ENCODE measurements around the gene C12orf75.
A peak's percentile ranks its signal among the peaks of the same experiment; 100 is the strongest.
"Not testable (repeated sequence)": the region's sequence is repeated elsewhere in the genome, so short reads cannot be mapped to it uniquely, and the experiment has no call there.

C12orf75 gene

DNA sequence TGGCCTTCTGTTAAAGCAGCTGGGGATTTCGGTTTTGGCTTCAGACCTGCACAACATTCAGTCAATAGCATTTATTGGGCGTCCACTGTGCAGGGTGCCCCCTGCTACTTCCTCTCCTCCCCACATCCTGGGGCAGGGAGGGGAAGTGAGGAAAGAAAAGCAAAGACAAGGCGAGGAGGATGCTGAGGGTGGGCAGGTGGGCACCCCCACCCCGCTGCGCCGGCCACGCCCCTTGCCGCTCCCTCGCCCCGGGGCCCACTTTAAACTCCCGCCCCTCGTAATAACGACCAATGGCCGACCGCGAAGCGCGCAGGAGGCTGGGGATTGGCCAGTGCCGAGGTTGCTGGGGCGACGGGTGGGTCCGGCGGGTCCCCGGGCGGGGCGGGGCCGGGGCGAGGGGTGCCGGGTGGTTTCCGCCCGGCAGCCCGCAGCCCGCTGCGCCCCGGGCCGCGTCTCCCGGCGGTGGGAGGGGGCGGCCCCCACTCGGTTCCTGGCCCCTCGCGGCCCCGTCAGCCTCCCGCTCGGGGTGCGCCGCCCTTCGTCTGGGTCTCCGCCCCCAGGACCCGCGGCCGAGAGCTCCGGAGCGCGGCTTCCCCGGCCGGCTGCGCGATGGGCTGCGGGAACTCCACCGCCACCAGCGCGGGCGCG lies at the start of gene C12orf75:
C12orf75 (plus strand) TSS at position 409 of the 648 bp plus-strand sequence; CDS start at position 610, 201 bp downstream.
- DNase-seq (ENCODE audit: low read depth): peak; percentile 86

DNA sequence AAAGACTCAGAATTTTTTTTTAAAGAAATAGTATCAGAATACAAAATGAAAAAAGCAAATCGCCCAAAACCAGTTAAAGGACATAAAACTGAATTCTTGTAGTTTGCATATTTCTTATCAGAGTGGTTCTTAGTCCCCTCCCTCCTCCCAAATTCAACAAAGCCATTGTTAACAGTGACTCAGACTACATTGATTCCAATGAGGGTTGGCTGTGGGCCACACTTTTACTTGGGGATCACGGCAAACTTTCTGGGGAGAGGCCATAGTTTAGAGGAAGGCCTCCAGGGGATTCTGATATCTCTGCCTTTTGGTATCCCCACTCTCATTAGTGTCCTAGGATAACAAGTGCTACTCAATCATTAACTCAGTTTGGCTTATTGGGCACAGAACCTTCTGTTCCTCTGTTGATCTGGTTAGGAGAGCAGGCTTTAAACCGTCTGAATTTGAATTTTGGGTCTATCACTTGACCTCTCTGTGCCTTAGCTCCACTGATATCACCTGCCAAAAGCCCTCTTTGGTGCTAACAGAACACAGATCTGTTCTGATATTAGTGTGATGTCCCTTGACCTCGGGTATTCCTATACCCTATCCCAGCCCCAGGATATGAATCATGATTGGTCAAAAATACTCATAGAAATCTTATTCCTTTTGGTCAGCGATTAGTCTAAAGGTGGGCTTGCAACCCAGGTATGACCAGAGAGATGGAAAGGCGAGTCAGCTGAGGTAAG lies 49.4 kb upstream of the C12orf75 start:
- DNase-seq (ENCODE audit: low read depth): no peak

DNA sequence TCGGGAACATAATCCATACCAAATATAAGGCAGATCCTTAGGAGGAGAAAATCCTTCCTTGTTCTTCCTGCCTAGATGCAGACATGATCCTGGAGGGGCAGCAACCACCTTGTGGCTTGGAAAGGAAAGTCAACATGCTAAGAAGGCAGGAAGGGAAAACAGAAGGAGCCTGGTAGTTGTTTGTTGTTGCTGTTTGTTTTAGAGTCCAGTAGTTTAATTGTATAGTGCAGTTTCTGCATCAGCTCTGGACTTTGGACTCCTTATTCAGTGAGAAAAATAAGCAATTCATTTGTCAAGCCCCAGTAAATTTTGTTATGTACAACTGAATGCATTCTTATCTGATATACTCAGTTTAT lies 48.8 kb upstream of the C12orf75 start:
- DNase-seq (ENCODE audit: low read depth): no peak

DNA sequence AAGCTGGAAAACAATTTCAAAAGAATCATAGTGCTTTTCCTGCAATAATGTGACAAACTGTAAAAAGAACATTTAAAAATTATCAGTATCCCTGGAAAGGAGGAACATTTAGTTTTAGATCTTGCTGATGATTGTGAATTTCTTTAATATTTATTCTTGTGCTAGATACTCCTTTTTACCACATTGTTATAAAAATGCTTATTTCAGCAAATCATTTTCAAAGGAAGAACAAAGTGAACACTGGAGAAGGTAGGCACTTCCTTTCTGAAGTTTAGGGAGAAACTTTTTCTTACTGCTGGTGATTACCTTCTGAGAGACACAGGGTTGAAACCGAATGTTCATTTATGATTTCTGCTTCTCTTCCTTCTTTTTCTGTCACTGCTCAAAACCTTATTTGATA lies 45.1 kb upstream of the C12orf75 start:
- no peak for DNase-seq (ENCODE audit: low read depth)

DNA sequence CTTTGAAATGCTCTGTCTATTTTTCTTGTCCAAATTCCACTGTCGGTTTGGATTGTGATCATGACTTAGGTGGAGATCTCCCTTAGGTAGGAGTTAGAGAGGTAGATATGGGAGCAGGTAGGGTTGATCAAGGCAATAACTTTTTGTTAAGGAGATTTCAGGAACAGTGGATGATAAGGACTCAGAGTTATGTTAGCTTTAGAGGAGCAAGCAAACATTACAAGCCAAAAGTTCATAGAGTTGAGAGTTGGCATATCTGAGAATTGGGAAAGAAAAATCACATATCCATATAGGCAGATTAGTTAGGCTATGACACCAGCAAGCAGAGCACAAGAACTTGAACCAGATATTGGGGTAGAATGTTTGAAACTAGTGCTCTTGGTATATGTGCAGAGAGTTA lies 43.1 kb upstream of the C12orf75 start:
- no peak for DNase-seq (ENCODE audit: low read depth)

DNA sequence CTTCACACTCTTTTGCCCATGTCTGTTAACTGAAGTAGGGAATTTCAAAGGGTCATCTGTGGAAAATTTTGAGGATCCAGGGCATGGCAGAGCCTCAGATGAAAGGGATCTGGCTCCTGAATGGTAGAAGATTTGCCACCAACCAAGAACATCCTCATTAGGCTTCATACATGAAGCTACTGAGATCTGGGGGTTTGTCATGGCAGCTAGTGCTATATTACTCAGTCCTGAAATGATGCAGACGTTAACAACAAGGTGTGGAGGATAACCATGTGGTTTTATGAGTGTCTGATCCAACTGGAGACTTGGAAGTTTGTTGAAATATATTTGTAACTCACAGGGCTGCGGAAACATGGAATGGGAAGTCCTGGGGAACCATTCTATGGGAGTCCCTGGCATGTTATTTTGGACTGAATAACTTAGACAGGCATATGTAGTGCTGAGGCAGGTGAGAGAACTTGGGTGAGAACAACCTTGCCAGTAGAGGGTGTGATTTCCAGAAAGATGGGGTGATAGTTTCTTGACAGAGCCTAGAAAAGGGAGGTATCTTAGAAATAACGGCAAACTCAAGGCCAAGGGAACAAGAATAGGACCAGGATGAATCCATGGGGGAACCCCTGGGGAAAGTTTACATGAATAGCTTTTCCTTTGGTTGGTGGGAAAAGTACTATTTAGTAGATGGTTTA lies 42.0 kb upstream of the C12orf75 start:
- DNase-seq (ENCODE audit: low read depth): no peak

DNA sequence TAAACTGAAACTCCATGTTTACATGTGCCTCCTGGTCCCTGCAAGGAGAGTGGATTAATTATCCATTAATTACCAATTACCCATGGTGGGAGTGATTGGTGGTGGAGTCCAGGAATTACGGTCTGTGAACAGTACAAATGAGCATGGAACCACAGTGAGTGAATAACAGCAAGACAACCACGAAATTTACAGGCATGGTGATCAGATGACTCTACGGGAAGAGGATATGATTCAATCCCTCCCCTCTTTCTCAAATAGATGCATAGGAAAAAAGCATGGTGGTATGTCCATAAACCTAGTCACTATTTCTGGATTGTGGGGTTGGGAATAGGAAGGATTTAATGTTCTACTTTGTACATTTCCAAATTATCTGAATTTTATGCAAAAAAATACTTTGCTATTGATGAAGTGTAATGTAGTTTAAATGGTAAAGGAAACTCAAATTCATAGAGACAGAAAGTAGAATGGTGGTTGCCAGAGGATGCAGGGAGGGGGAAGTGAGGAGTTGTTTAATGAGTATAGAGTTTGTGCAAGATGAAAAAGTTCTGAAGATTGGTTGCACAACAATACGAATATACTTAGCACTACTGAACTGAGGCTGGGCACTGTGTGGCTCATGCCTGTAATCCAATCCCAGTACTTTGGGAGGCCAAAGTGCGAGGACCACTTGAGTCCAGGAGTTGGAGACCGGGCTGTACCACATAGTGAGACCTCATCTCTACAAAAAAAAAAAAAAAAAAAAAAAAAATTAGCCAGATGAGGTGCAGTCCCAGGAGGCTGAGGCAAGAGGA lies 41.2 kb upstream of the C12orf75 start:
- peak; percentile 74 for DNase-seq (ENCODE audit: low read depth)

DNA sequence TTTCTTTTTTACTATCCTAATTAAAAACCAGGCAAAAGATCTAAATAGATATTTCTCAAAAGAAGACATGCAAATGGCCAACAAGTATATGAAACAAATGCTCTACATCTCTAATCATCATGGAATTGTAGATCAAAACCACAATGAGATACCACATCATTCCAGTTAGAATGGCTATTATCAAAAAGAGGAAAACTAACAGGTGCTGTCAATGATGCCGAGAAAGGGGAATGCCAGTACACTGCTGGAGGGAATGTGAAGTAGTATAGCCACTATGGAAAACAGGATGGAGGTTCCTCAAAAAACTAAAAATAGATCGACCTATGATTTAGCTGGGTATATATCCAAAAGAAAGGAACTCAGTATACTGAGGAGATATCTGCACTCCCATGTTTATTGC lies 39.0 kb upstream of the C12orf75 start:
- DNase-seq (ENCODE audit: low read depth): no peak

DNA sequence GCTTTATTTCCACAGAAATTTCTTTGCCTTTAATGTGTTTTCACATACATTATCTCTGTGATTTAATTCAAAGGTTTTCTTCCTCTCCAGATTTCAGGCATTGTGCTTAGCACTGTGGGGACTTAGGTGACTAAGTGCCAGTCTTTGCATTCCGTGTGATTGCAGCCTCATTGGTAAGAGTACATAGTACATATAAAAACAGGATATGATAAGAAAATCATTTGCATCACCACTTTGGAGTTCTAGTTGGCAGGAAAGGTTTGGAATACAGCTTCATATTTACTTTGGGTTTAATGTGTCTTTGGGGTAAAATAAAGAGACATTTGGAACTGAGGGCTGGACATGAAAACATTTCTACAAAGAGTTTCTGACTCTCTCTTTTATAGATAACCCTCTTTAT lies 37.8 kb upstream of the C12orf75 start:
- DNase-seq (ENCODE audit: low read depth): peak; percentile 66

DNA sequence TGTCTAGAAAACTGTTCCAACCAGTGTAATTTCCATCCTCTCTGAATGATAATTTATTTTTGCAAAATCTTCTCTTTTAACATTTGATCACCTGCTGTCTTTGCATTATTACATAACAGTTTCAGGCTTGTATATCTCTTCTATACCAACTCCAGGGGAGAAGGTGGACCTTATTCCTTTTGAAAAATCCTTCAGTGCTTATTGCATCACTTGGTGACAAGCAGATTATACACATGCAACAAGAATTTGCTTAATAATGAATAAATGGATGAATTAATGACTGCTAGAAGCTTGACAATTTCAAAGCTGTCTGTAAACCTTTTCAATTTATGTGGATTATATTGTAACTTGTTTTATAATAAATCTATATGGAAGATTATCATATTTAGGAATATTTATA lies 37.3 kb upstream of the C12orf75 start:
- no peak for DNase-seq (ENCODE audit: low read depth)

DNA sequence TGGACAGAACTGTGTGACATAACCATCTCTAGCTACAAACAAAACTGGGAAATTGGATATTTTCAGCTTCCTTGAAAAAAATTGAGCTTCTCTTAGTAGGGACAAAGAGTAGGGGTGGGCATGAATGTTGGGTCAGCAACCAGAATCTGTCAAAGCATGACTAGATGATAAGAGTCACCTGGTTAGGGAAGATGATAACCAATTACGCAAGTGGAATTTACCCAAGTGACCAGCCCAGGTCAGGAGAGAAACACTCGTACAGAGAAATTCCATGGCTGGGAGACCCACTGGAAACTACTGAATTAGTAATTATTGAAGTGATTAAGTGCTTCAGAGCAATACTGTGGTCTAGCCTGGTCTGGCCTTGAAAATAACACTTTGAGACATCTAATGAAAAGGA lies 36.3 kb upstream of the C12orf75 start:
- DNase-seq (ENCODE audit: low read depth): no peak

DNA sequence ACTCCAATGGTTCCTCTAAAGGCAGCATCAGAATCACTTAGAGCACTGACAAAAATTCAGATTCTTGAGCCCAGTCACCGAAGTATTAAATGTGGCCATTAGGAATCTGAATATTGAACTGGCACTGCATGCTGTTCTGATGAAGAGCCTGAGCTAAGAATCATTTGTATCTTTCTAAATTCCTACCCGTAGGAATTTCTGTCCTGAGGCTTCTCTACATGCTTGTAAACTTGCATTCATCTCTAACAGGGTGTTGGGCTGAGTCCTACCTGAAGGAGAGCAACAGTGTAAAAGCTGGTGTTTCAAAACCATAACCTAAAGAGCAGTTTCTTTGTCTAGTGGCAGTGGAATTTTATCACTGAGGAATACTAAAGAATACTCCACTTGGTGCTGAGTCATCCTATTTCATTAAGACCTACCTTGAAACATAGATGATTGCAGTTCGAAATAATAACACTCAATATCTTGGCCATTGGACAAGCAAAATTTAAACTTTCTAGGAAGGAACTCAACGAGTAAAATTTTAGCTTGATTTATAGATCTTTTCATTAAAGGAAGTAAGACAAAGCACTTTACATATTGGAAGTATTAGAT lies 35.5 kb upstream of the C12orf75 start:
- DNase-seq (ENCODE audit: low read depth): peak; percentile 36

DNA sequence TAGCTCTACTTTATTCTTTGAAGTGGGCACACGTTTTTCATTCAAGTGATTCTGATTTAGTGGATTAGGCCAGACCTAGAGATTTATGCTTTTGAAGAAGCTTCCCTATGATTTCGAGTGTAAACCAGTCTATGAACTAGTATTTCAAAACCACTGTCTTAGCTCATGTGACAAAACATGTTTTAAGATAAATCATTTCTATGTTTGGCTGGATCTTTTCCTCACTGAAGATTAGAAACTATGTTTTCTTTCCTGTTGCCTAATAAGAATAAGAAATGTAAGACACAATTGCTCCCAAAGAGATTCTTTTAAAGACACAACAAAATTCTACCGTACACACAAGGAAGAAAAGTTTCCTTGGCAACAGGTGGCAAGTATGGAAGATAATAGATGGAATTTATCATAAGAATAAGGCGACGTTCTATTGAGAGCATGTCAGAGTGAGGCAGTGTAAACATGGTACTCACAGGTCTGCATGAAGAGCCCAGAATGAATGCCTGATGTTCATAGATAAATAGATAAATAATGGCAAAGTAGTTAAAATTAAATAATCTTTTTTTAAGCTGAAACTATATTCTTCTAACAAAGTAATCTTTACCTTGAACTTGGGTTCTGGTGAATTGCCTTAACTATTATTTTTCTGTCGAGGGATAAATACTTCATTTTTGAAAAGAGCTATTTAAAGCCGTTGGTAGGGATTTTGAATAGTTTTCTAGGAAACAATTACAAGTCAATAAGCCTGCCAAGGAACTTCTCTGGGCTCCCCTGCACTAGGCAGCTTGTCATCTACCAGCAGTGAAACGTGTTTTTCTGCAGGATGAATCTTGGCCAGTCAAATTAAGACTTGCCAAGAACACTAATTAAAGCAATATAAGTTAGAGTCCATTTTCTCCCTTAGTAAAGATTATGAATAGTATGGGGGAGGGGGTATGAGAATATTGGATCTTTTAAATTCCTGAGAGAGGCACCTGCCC lies 34.1 kb upstream of the C12orf75 start:
- DNase-seq (ENCODE audit: low read depth): no peak

DNA sequence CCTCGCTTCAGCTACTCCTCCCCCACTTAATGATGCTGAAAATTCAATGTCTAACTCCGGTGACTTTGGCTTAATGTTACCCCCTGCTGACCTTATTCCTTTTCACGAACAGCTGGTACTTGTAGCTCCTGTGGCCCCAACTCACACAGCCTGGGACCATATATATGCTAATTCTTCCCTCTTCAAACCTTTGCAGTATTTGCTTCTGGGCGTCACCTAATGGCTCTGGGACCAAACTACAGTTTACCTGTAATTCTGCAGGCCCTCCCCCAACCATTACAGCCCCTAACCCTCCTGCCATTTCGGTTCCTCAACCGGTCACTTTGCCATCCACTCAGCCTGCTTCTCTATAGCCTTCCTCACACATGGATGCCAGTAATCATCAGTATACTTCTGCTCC lies 29.6 kb upstream of the C12orf75 start:
- no peak for DNase-seq (ENCODE audit: low read depth)

DNA sequence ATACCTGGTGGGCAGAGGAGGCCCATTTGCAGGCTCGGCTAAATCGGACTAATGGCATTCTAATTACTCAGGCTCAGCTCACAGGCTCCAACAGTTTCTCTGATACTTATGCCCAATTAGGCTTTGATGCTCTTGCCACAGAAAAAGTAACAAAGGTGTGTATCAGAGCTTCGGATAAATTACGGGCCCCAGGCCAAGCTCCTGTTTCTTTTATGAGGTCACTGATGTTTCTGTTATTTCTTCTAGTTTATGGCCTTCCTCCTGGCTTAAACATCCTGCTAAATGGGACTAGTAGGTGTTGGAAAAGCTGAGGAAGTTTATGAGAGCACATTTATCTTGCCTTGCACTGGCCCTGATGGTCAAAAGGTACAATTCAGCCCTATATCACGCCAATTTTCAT lies 28.8 kb upstream of the C12orf75 start:
- DNase-seq (ENCODE audit: low read depth): no peak

DNA sequence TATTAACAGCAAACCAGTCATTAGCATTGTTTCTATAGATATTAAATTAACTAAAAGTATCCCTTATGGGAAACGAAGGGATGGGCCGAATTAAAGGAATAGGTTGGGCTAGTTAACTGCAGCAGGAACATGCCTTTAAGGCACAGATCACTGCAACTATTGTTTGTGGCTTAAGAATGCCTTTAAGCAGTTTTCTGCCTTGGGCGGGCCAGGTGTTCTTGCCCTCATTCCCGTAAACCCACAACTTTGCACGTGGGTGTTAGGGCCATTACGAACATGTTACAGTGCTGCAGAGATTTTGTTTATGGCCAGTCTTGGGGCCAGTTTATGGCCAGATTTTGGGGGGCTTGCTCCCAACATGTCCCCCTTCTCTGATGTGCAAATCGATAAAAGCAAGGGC lies 27.5 kb upstream of the C12orf75 start:
- not testable (repeated sequence) for DNase-seq (ENCODE audit: low read depth)

DNA sequence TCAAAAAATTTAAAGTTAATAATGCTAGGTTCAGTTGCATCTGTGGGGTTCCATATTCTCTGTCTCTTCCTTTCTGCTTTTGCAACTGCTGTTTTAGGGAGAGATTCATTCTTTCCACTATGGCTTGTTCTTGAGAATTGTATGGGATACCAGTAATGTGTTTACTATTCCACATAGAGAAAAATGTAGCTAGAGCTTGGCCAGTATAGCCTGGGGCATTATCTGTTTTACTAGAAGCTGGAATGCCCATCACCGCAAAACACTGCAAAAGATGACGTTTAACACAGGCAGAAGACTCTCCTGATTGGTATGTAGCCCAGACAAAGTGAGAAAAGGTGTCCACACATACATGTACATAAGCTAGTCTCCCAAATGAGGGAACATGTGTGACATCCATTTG lies 25.9 kb upstream of the C12orf75 start:
- DNase-seq (ENCODE audit: low read depth): peak; percentile 87

DNA sequence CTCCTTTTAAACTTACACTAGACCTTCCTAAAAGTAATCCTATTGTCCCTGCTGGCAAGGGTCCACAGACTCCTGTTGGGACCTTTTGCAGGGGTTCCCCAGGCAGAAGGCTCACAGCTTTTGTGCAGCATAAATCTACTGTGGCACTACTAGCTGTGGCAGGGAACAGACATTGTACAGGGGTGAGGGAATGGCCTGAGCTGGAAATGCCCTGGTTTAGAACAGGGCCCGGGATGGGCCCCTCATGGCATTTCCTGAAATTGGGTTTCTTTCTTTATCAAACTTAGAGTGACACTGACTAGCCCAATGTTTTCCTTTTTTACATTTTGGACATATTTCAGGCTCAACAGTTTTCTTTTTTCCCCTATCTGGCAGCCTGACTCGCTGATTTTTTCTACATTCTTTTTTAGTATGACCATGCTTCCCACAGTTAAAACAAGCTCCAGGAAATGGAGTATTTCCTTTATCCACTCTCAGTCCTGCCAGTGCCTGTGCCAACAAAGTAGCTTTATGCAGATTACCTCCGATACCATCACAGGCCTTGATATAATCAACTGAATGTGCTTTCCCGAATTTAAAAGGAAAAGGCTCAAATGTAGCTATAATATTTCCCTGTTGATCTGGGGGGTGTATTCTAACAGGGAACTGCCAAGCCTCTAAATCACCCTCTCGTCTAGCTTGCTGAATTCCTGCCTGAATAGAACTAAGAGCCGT lies 22.7 kb upstream of the C12orf75 start:
- peak; percentile 43 for DNase-seq (ENCODE audit: low read depth)

DNA sequence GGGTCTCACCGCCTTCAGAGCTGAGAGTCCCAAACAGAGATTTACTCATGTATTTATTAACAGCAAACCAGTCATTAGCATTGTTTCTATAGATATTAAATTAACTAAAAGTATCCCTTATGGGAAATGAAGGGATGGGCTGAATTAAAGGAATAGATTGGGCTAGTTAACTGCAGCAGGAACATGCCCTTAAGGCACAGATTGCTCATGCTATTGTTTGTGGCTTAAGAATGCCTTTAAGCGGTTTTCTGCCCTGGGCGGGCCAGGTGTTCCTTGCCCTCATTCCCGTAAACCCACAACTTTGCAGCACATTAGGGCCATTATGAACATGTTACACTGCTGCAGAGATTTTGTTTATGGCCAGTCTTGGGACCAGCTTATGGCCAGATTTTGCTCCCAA lies 21.7 kb upstream of the C12orf75 start:
- DNase-seq (ENCODE audit: low read depth): not testable (repeated sequence)

DNA sequence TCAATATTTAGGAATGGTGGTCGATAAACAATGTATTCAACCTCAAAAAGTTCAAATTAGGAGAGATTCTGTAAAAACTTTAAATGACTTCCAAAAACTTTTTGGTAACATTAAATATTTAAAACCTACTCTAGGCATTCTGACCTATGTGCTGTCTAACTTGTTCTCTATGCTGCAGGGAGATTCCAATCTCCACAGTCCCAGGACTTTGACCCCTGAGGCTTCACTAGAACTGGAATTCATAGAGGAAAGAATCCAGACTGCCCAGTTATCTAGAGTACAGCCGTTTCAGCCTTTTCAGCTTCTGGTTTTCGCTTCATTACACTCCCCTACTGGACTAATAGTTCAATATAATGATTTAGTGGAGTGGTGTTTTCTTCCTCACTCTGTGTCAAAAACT lies 21.1 kb upstream of the C12orf75 start:
- DNase-seq (ENCODE audit: low read depth): not testable (repeated sequence)

Measured in EH (cell line).